8988T (cell line): ENCODE results near the gene GDPGP1.
"Not testable (repeated sequence)": the region's sequence is repeated elsewhere in the genome, so short reads cannot be mapped to it uniquely, and the experiment has no call there.

Experiments used
- DNase-seq: peaks from one replicate; pipeline ENCODE4 v3.0.0; 2011

Gene GDPGP1

GRCh38 chr15:90234096-90234988 lies at the start of gene GDPGP1:
TSS of gene GDPGP1 (plus strand) at chr15:90234209. CDS start at chr15:90240909, 6,700 bp downstream.
- DNase-seq: no peak

- peak; percentile 69 for DNase-seq
Measured at GRCh38 chr15:90184786-90185704, 49.0 kb upstream of the GDPGP1 start.

GRCh38 chr15:90187257-90187868 lies 46.6 kb upstream of the GDPGP1 start:
- DNase-seq: no peak

- not testable (repeated sequence) for DNase-seq
Measured at GRCh38 chr15:90188065-90188464, 45.9 kb upstream of the GDPGP1 start.

GRCh38 chr15:90188914-90189748 lies 44.9 kb upstream of the GDPGP1 start:
- DNase-seq: no peak

GRCh38 chr15:90189781-90190467 lies 44.1 kb upstream of the GDPGP1 start:
- no peak for DNase-seq

GRCh38 chr15:90190606-90191343 lies 43.2 kb upstream of the GDPGP1 start:
- DNase-seq: no peak

GRCh38 chr15:90191344-90191687 lies 42.7 kb upstream of the GDPGP1 start:
- DNase-seq: no peak

- DNase-seq: no peak
Measured at GRCh38 chr15:90191794-90192509, 42.1 kb upstream of the GDPGP1 start.

- DNase-seq: no peak
Measured at GRCh38 chr15:90192961-90193786, 40.8 kb upstream of the GDPGP1 start.

GRCh38 chr15:90194655-90195054 lies 39.4 kb upstream of the GDPGP1 start:
- DNase-seq: no peak

GRCh38 chr15:90200534-90201129 lies 33.4 kb upstream of the GDPGP1 start:
- DNase-seq: no peak

- DNase-seq: peak; percentile 77
Measured at GRCh38 chr15:90201130-90201943, 32.7 kb upstream of the GDPGP1 start, which contains the start of gene SEMA4B. TSS of gene SEMA4B (plus strand) at chr15:90201330. CDS start at chr15:90201579, 249 bp downstream.

- DNase-seq: no peak
Measured at GRCh38 chr15:90201944-90202375, 32.0 kb upstream of the GDPGP1 start.

- DNase-seq: no peak
Measured at GRCh38 chr15:90202929-90203328, 31.1 kb upstream of the GDPGP1 start.

- DNase-seq: no peak
Measured at GRCh38 chr15:90203473-90203872, 30.5 kb upstream of the GDPGP1 start.

- DNase-seq: no peak
Measured at GRCh38 chr15:90203922-90204321, 30.1 kb upstream of the GDPGP1 start.
